PC-9 (cell line): ENCODE measurements around the gene RPL26. TPM values are rescaled to one million over a fixed set of nuclear protein-coding genes. Genes with fewer than 3 reads are reported as not detected.

Experiments used
- BruUV-seq: library from RNA; stranded (reverse); fragments of 400-500 nt; replicated peaks from 2 replicates; lab custom pipeline; 2021; lab: Mats Ljungman, UMichigan
- CTCF ChIA-PET: fragments of 300-600 bp; sonication (Branson Sonifier 250); formaldehyde crosslinking; loops from one replicate; lab custom pipeline; 2022; ENCODE audit warnings: antibody characterized with exemption; lab: Charles Lee
- POLR2A ChIA-PET: fragments of 300-600 bp; sonication (Branson Sonifier 250); formaldehyde crosslinking; loops from one replicate; lab custom pipeline; 2022; ENCODE audit warnings: antibody characterized with exemption; ENCODE audit not compliant: unreplicated experiment; lab: Charles Lee
- DNase-seq, 2 experiments: peaks; one replicate each; pipeline versions ENCODE4 v3.0.0 to v3.0.0-alpha.2; 2015 to 2022; ENCODE audit warnings: mixed read lengths in 1 of 2
- H2AFZ ChIP-seq: fragments of 200-600 bp; sonication (generic); 2 replicates; pipeline ENCODE4 v1.8.1; 2017; ENCODE audit warnings: antibody characterized with exemption
- H3F3A ChIP-seq: fragments of 200-600 bp; sonication (generic); 2 replicates; pipeline ENCODE4 v1.8.1; 2017; ENCODE audit warnings: antibody characterized with exemption, mild to moderate bottlenecking, low read depth; ENCODE audit not compliant: insufficient read depth
- H3K27ac ChIP-seq: fragments of 200-600 bp; sonication (generic); 2 replicates; pipeline ENCODE4 v1.6.1; 2016; ENCODE audit warnings: mixed run types
- H3K27me3 ChIP-seq: fragments of 200-600 bp; sonication (generic); 2 replicates; pipeline ENCODE4 v1.6.1; 2016; ENCODE audit warnings: low read depth, mixed run types; ENCODE audit not compliant: insufficient read depth
- H3K36me3 ChIP-seq: fragments of 200-600 bp; sonication (generic); 2 replicates; pipeline ENCODE4 v1.6.1; 2016; ENCODE audit warnings: low read depth, mixed run types
- H3K4me1 ChIP-seq: fragments of 200-600 bp; sonication (generic); replicated peaks from 2 replicates; pipeline ENCODE4 v1.6.1; 2016; ENCODE audit warnings: mixed run types; ENCODE audit not compliant: insufficient read depth
- H3K4me2 ChIP-seq: fragments of 200-600 bp; sonication (generic); 2 replicates; pipeline ENCODE4 v1.6.1; 2017; ENCODE audit warnings: mixed run types
- H3K4me3 ChIP-seq: fragments of 200-600 bp; sonication (generic); 2 replicates; pipeline ENCODE4 v1.6.1; 2016; ENCODE audit warnings: mixed run types
- H3K79me2 ChIP-seq: fragments of 200-600 bp; sonication (generic); 2 replicates; pipeline ENCODE4 v1.6.1; 2017; ENCODE audit warnings: low read depth, mixed run types
- H3K9me2 ChIP-seq: fragments of 200-600 bp; sonication (generic); 2 replicates; pipeline ENCODE4 v1.8.1; 2017; ENCODE audit warnings: mild to moderate bottlenecking; ENCODE audit not compliant: insufficient read depth
- H3K9me3 ChIP-seq: fragments of 200-600 bp; sonication (generic); 2 replicates; pipeline ENCODE4 v1.8.1; 2016; ENCODE audit warnings: low read depth; ENCODE audit not compliant: insufficient read depth
- H4K20me1 ChIP-seq: fragments of 200-600 bp; sonication (generic); 2 replicates; pipeline ENCODE4 v1.8.1; 2017; ENCODE audit not compliant: insufficient read depth
- CTCF ChIP-seq: fragments of 200-600 bp; sonication (generic); conservative IDR thresholded peaks from 2 replicates; pipeline ENCODE4 v1.6.1; 2017; ENCODE audit warnings: mixed run types, antibody characterized with exemption, mild to moderate bottlenecking, moderate library complexity
- EZH2 ChIP-seq: fragments of 200-600 bp; sonication (generic); IDR thresholded peaks from 2 replicates; pipeline ENCODE4 v1.8.0; 2017; ENCODE audit warnings: antibody characterized with exemption, low read depth
- intact Hi-C: fragments of 100-400 bp; cut with micrococcal nuclease; formaldehyde crosslinking; loops from one replicate; pipeline ENCODE4 v1.10.0; 2022; ENCODE audit not compliant: unreplicated experiment
- total RNA-seq: library from RNA; stranded (reverse); gene quantifications from 2 replicates; pipeline ENCODE4 v1.2.3, GENCODE V29; 2021

The RPL26 gene
- total RNA-seq, 1 experiment from 2014 or later = 2,519 TPM

DNA sequence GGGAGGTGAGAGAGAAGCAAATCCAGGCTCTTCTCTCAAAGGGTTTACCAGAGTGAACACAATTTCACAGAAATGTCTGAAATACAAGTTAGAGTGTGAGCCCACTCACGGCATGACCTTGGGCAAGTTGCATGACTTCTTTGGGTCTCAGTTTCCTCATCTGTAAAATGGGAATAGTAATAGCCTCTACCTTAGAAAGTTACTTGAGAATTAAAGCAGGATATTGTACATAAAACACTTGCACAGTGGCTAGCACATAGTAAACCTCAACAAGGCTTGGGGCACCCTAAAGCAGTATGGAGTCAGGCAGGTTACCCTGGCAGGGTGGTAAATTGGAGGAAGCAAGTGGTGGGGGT lies 27.9 kb upstream of the RPL26 start:
- intact Hi-C loops = loop anchor here (10.0 kb wide), 1 partner anchor 334 kb away; the partner anchor contains the start of gene CCDC42
- Histone ChIP-seq H3K27me3 (no peaks in the 10 kb centered on the region), H3K79me2 (no peaks in the 10 kb centered on the region), H3K9me2 (no peaks in the 10 kb centered on the region), H3K4me3 (no peak overlapping the region), H3F3A (0 out of 2 replicates have a peak, but pooled peaks cover 3% of the 10 kb centered on the region), H2AFZ (no peak overlapping the region), H3K27ac (no peak overlapping the region), H3K4me1 (no peaks in the 10 kb centered on the region; the same call in 1 of the 2 replicates), H3K9me3 (no peaks in the 10 kb centered on the region), H3K36me3 (no peaks in the 10 kb centered on the region), H3K4me2 (no peak overlapping the region), H4K20me1 (no peaks in the 10 kb centered on the region)
- ChIA-PET POLR2A (interaction anchor here (0.6 kb wide), 2 partner anchors 25 to 32 kb away, joined by 3 to 4 read pairs; partner anchors contain the start of gene NDEL1), CTCF (interaction anchor here (1.0 to 1.9 kb wide), 3 partner anchors 25 to 27 kb away, joined by 3 to 23 read pairs (median 4); partner anchors contain the start of gene NDEL1)
- no TSS peak for BruUV-seq
- DNase-seq = no peak
- TF ChIP-seq CTCF (no peak), EZH2 (no peak)

DNA sequence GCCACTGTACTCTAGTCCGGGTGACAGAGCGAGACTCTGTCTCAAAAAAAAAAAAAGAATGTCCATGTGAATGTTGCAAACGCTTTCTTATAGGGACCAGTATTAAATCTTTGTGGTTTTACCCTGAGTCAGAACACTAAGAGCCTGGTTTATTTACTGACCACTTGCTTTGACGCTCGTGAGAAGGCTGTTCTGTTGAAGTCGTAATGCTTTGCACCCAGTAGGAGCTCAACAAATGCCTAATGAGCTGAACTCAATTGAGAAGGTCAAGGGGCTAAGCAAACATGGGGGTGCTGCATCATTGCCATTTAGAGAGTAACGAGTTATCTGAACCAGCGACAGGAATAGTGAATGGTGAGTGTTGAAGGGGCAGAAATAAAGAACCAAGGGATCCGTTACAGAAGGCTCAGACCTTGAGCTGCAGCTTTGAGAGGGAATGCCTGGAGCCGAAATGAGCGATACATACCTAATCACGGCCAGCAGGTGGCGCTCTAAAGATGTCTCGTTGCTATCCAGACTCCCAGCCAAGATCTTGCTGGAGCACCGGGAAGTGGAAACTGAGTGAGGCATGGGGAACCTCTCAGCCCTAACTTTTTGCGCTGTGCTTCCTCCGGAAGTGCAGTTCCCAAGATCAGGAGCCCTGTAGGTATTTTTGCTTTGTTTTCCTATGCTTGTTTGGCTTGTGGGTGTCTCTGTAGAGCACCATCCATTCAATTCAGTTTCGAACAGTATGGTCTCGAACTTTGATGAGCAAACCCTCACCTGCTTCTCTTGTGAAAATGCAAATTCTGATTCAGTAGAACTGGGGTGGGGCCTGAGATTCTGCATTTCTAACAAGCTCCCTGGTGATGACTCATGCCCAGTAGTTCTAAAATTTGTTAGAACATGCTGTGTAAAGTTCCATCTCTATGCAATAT lies 27.2 kb upstream of the RPL26 start:
- no peaks in the 10 kb centered on the region; the same call in 1 of the 2 replicates for H3K4me1 ChIP-seq
- H3K9me2 ChIP-seq = no peaks in the 10 kb centered on the region
- no TSS peak for BruUV-seq
- H2AFZ ChIP-seq = no peak overlapping the region
- ChIA-PET CTCF (interaction anchor here (0.5 to 1.9 kb wide), 8 partner anchors 10 to 298 kb away, joined by 3 to 23 read pairs (median 4); partner anchors contain the start of gene NDEL1), POLR2A (interaction anchor here (0.6 to 0.7 kb wide), 5 partner anchors 25 to 200 kb away, joined by 3 to 8 read pairs (median 4); partner anchors contain the start of gene NDEL1)
- no peaks in the 10 kb centered on the region for H3K36me3 ChIP-seq
- no peak overlapping the region for H3K4me3 ChIP-seq
- no peaks in the 10 kb centered on the region for H3K9me3 ChIP-seq
- H3K4me2 ChIP-seq = no peak overlapping the region
- H3K27ac ChIP-seq = no peak overlapping the region
- no peaks in the 10 kb centered on the region for H3K79me2 ChIP-seq
- intact Hi-C loops = loop anchor here (10.0 kb wide), 1 partner anchor 335 kb away; the partner anchor contains the start of gene CCDC42
- H4K20me1 ChIP-seq = no peaks in the 10 kb centered on the region
- H3F3A ChIP-seq = 0 out of 2 replicates have a peak, but pooled peaks cover 3% of the 10 kb centered on the region
- no peaks in the 10 kb centered on the region for H3K27me3 ChIP-seq
- TF ChIP-seq CTCF (peak; percentile 80), EZH2 (no peak)
- DNase-seq = peak; percentile 49 to 81

- peak overlapping the region; percentile 82 for H3K27ac ChIP-seq
- POLR2A ChIA-PET = interaction anchor here (0.6 to 1.1 kb wide), 2 partner anchors 11 to 707 kb away, joined by 3 to 4 read pairs; partner anchors contain the start of gene RNF222
- TF ChIP-seq CTCF = no peak
- no peak for TF ChIP-seq EZH2
- H3K36me3 ChIP-seq = no peaks in the 10 kb centered on the region
- H4K20me1 ChIP-seq = no peaks in the 10 kb centered on the region
- H3K27me3 ChIP-seq = no peaks in the 10 kb centered on the region
- intact Hi-C loops = loop anchor here (1.0 kb wide), 1 partner anchor 23 kb away; no protein-coding TSS in a partner anchor
- BruUV-seq = no TSS peak
- DNase-seq = peak; percentile 82 to 89
- H3K9me2 ChIP-seq = no peaks in the 10 kb centered on the region
- 0 out of 2 replicates have a peak, but pooled peaks cover 3% of the 10 kb centered on the region for H3F3A ChIP-seq
- CTCF ChIA-PET = interaction anchor here (0.5 to 1.3 kb wide), 2 partner anchors 25 to 652 kb away, joined by 3 read pairs; no protein-coding TSS in a partner anchor
- H3K4me1 ChIP-seq = no peaks in the 10 kb centered on the region; the same call in 1 of the 2 replicates
- H2AFZ ChIP-seq = peak overlapping the region; percentile 86
- peak overlapping the region; percentile 41; the same call in 1 of the 2 replicates for H3K4me3 ChIP-seq
- no peaks in the 10 kb centered on the region for H3K9me3 ChIP-seq
- peak overlapping the region; percentile 69 for H3K4me2 ChIP-seq
- H3K79me2 ChIP-seq = no peaks in the 10 kb centered on the region
Measured at GRCh38 chr17:8408371-8408770, 25.4 kb upstream of the RPL26 start.
